ENCODE results near the gene RYR2. TPM values are rescaled to one million over a fixed set of nuclear protein-coding genes. Genes with fewer than 3 reads are reported as not detected.

RYR2 gene
- total and polyA plus RNA-seq, 4 donors: 2.6 to 128 (median 17.7) TPM

GRCh38 chr1:237005674-237006073 lies 36.3 kb upstream of the RYR2 start:
- ATAC-seq (ENCODE audit: low FRiP score): no peak

DNA sequence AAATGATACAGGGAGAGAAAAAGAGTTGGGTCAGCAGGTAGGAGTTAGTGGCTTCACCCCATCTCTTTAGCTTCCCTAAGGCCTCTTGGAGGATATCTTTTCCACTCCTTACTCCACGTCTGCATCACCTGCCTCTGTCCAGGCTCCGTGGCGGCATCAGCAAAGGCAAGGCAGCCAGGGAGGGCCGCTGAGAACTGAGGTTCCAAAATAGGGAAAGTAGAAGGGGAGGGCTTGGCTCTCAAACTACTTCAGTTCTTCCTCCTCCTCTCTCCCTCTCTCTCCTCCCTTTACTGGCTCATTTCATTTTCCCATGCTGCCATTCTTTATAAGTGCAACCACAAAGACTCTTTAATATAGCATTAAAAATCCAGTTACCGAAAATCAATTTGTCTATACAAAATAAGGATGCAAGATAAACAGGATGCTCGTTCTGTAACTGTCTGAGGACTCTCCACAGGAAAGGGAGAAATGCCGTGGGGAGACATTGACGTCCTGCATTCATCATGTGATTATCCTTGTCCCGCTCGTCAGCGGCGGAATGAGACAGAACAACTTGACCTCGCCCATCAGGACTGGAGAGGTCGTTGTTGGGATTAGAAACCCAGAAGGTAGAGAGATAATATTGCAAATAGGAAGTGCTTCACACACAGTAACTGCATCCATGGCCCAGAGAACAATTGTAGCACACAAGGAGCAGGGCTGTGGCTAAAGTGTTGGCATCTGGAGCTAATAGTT lies 34.7 kb upstream of the RYR2 start:
- intact Hi-C loops (cut with DNase I): no loop called here
- DNase-seq (no peak), ATAC-seq (ENCODE audit: low FRiP score) (no peak)
- H3K27ac ChIP-seq (ENCODE audit: low read depth in 1 of 2, low read length in 2 of 2): no peak overlapping the region
- H3K9me3 ChIP-seq (ENCODE audit: control insufficient read depth, low read length): no peaks in the 10 kb centered on the region
- no peaks in the 10 kb centered on the region for H3K36me3 ChIP-seq (ENCODE audit: control insufficient read depth in 1 of 2, insufficient read depth in 2 of 2, low read length in 1 of 2)
- peaks cover 3 to 16% of the 10 kb centered on the region in 2 donors for H3K4me1 ChIP-seq (ENCODE audit: control insufficient read depth in 1 of 2, insufficient read depth in 2 of 2, low read length in 2 of 2)
- H3K27me3 ChIP-seq (ENCODE audit: control insufficient read depth in 1 of 2, insufficient read depth in 2 of 2, low read length in 1 of 2): no peaks in the 10 kb centered on the region
- H3K4me3 ChIP-seq (ENCODE audit: low read length in 2 of 2): no peak overlapping the region
- WGBS, 2 donors: 77 to 79% methylated on average over 14 of the region's 14 CpGs

More at GRCh38 chr1:237005674-237006073, 36.3 kb upstream of the RYR2 start:
- WGBS, 2 donors: 78 to 80% methylated on average over 4 of the region's 4 CpGs
- Histone ChIP-seq H3K4me1 (ENCODE audit: control insufficient read depth in 1 of 2, insufficient read depth in 2 of 2, low read length in 2 of 2) (peaks cover 0 to 7% of the 10 kb centered on the region in 2 donors), H3K27me3 (ENCODE audit: control insufficient read depth in 1 of 2, insufficient read depth in 2 of 2, low read length in 1 of 2) (no peaks in the 10 kb centered on the region), H3K4me3 (ENCODE audit: low read length in 2 of 2) (no peak overlapping the region), H3K36me3 (ENCODE audit: control insufficient read depth in 1 of 2, insufficient read depth in 2 of 2, low read length in 1 of 2) (no peaks in the 10 kb centered on the region), H3K27ac (ENCODE audit: low read depth in 1 of 2, low read length in 2 of 2) (no peak overlapping the region), H3K9me3 (ENCODE audit: control insufficient read depth, low read length) (no peaks in the 10 kb centered on the region)
- intact Hi-C loops (cut with DNase I): no loop called here
- no peak for DNase-seq

DNA sequence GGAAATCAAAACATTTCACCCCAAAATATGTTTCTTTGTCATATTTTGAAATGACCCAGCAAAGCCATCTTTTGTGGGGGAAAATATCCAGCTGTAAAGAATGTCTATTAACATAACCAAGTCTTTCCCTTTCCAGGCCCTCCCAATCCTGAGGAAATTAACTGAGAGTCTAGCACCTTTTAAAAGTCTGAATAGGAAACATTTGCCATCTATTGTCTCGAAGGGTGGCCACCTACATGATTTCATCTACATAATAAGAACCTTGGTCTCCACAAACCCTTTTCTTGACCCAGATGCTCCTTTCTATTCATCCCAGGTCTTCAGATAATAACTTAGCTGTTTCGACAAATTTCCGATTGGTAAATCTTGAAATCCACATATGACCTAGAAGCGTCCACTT lies 32.4 kb upstream of the RYR2 start:
- no peak for ATAC-seq (ENCODE audit: low FRiP score)

DNA sequence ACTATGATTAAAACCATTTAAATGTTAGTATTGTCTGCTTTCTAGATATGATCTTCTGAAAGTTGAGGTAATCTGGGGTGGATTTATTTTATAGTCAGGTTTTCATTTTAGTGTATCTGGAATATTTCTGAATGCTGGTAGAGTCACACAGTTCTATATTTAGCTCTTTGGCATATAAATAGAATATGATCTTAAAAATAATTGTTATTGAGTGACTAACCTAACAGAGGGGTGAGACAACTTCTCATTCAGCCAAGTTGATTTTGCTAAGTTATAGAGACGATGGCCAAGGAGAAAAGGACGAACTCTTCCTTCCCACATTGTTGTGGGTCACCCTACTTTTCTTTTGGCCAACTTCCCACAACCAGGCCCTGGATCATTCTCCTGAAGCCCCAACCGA lies 30.6 kb upstream of the RYR2 start:
- ATAC-seq (ENCODE audit: low FRiP score) (peak; percentile 51), DNase-seq (no peak)
- H3K4me1 ChIP-seq (ENCODE audit: control insufficient read depth in 1 of 2, insufficient read depth in 2 of 2, low read length in 2 of 2): peaks cover 4 to 17% of the 10 kb centered on the region in 2 donors
- H3K9me3 ChIP-seq (ENCODE audit: control insufficient read depth, low read length): no peaks in the 10 kb centered on the region
- no peaks in the 10 kb centered on the region for H3K36me3 ChIP-seq (ENCODE audit: control insufficient read depth in 1 of 2, insufficient read depth in 2 of 2, low read length in 1 of 2)
- peak overlapping the region; percentile 97 to 100 for H3K27ac ChIP-seq (ENCODE audit: low read depth in 1 of 2, low read length in 2 of 2)
- H3K27me3 ChIP-seq (ENCODE audit: control insufficient read depth in 1 of 2, insufficient read depth in 2 of 2, low read length in 1 of 2): no peaks in the 10 kb centered on the region
- H3K4me3 ChIP-seq (ENCODE audit: low read length in 2 of 2): no peak overlapping the region
- 7 to 9% methylated on average over 3 of the region's 3 CpGs for WGBS, 2 donors
- intact Hi-C loops (cut with DNase I): no loop called here

More for the DNA sequence above, 32.4 kb upstream of the RYR2 start:
- Histone ChIP-seq H3K9me3 (ENCODE audit: control insufficient read depth, low read length) (no peaks in the 10 kb centered on the region), H3K4me1 (ENCODE audit: control insufficient read depth in 1 of 2, insufficient read depth in 2 of 2, low read length in 2 of 2) (peaks cover 4 to 17% of the 10 kb centered on the region in 2 donors), H3K36me3 (ENCODE audit: control insufficient read depth in 1 of 2, insufficient read depth in 2 of 2, low read length in 1 of 2) (no peaks in the 10 kb centered on the region), H3K4me3 (ENCODE audit: low read length in 2 of 2) (no peak overlapping the region), H3K27ac (ENCODE audit: low read depth in 1 of 2, low read length in 2 of 2) (peak overlapping the region in 1 of 2 donors; percentile 99), H3K27me3 (ENCODE audit: control insufficient read depth in 1 of 2, insufficient read depth in 2 of 2, low read length in 1 of 2) (no peaks in the 10 kb centered on the region)
- intact Hi-C loops (cut with DNase I): no loop called here
- no peak for DNase-seq
- 94 to 97% methylated on average over 4 of the region's 4 CpGs for WGBS, 2 donors

DNA sequence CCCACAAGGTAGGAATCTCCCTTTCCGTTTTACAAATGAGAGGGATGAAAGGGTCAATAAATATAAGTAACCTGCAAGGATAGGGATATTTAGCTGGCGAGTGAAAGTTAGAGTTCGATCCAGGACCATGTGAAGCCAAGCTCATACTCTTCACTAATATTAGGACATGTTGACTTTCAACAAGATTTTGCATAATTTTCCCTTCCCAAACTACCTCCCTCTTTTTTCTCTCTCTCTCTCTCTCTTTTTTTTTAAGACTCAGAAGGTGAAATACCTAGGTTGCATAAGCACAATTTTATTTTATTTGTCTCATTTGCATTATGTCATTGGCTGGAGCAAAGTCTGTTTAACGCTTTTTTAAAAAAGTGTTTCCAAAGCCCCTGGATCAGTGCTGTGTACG lies 29.6 kb upstream of the RYR2 start:
- ATAC-seq (ENCODE audit: low FRiP score) (no peak), DNase-seq (no peak)
- Histone ChIP-seq H3K9me3 (ENCODE audit: control insufficient read depth, low read length) (no peaks in the 10 kb centered on the region), H3K4me3 (ENCODE audit: low read length in 2 of 2) (no peak overlapping the region), H3K27me3 (ENCODE audit: control insufficient read depth in 1 of 2, insufficient read depth in 2 of 2, low read length in 1 of 2) (no peaks in the 10 kb centered on the region), H3K27ac (ENCODE audit: low read depth in 1 of 2, low read length in 2 of 2) (peak overlapping the region; percentile 97 to 100), H3K4me1 (ENCODE audit: control insufficient read depth in 1 of 2, insufficient read depth in 2 of 2, low read length in 2 of 2) (peaks cover 4 to 17% of the 10 kb centered on the region in 2 donors), H3K36me3 (ENCODE audit: control insufficient read depth in 1 of 2, insufficient read depth in 2 of 2, low read length in 1 of 2) (no peaks in the 10 kb centered on the region)
- WGBS, 2 donors: 37 to 43% methylated on average over 5 of the region's 5 CpGs
- intact Hi-C loops (cut with DNase I): loop anchor here in 1 of 2 donors (2.0 kb wide), 2 partner anchors 18 to 32 kb away; no protein-coding TSS in a partner anchor

DNA sequence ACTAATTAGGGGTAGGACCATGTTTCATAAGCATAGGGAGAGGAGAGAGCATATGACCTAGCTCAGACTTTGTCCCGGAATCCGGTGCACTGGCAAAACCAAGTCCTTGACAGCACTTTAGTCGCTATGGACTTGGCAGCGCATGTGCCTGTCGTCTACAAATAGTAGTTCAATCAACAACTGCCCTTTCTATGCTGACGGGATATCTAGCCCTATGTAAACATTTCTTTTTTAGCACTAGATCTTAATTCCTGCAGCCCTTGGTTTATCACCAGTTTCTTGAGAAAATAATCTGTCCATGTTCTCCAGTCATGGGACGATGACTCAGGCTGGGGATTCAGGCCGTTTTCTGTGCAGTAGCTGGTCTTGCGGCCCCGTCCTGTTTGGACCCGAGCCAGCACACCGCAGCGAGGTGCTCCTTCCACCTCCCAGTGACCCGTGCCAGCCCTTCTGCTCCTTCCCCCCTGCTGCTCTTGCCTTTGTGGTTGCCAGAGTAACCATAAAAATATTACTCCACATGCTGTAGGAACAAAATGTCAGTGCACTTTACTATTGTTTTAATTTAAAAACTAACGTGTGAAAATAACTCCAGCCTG lies 29.1 kb upstream of the RYR2 start:
- intact Hi-C loops (cut with DNase I): loop anchor here in 1 of 2 donors (2.0 kb wide), 2 partner anchors 18 to 32 kb away; no protein-coding TSS in a partner anchor
- Histone ChIP-seq H3K4me1 (ENCODE audit: control insufficient read depth in 1 of 2, insufficient read depth in 2 of 2, low read length in 2 of 2) (peaks cover 4 to 17% of the 10 kb centered on the region in 2 donors), H3K4me3 (ENCODE audit: low read length in 2 of 2) (no peak overlapping the region), H3K27ac (ENCODE audit: low read depth in 1 of 2, low read length in 2 of 2) (peak overlapping the region; percentile 50 to 97), H3K9me3 (ENCODE audit: control insufficient read depth, low read length) (no peaks in the 10 kb centered on the region), H3K27me3 (ENCODE audit: control insufficient read depth in 1 of 2, insufficient read depth in 2 of 2, low read length in 1 of 2) (no peaks in the 10 kb centered on the region), H3K36me3 (ENCODE audit: control insufficient read depth in 1 of 2, insufficient read depth in 2 of 2, low read length in 1 of 2) (no peaks in the 10 kb centered on the region)
- ATAC-seq (ENCODE audit: low FRiP score): peak; percentile 87
- 3 to 6% methylated on average over 15 of the region's 15 CpGs for WGBS, 2 donors
- DNase-seq: peak; percentile 94 to 97

DNA sequence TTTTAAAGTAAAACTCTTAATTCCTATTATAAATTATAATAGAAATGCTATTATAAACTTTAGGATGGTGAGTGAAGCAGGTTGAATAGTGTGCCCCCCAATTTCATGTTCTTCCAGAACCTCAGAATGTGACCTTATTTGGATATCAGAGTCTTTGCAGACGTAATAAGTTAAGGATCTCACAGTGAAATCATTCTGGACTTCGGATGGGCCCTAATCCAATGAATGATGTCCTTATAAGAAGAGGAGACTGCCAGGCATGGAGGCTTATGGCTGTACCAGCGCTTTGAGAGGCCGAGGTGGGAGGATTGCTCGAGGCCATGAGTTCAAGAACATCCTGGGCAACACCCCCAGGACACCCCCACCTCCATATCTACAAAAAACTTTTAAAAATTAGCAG lies 28.4 kb upstream of the RYR2 start:
- peak overlapping the region; percentile 81 to 100 for H3K27ac ChIP-seq (ENCODE audit: low read depth in 1 of 2, low read length in 2 of 2)
- H3K4me1 ChIP-seq (ENCODE audit: control insufficient read depth in 1 of 2, insufficient read depth in 2 of 2, low read length in 2 of 2): peaks cover 4 to 17% of the 10 kb centered on the region in 2 donors
- H3K9me3 ChIP-seq (ENCODE audit: control insufficient read depth, low read length): no peaks in the 10 kb centered on the region
- intact Hi-C loops (cut with DNase I): loop anchor here in 1 of 2 donors (2.0 kb wide), 2 partner anchors 17 to 33 kb away; no protein-coding TSS in a partner anchor
- WGBS, 2 donors: 45 to 54% methylated on average over 5 of the region's 5 CpGs
- H3K27me3 ChIP-seq (ENCODE audit: control insufficient read depth in 1 of 2, insufficient read depth in 2 of 2, low read length in 1 of 2): no peaks in the 10 kb centered on the region
- no peak overlapping the region for H3K4me3 ChIP-seq (ENCODE audit: low read length in 2 of 2)
- H3K36me3 ChIP-seq (ENCODE audit: control insufficient read depth in 1 of 2, insufficient read depth in 2 of 2, low read length in 1 of 2): no peaks in the 10 kb centered on the region
- ATAC-seq (ENCODE audit: low FRiP score): peak; percentile 20
- DNase-seq: no peak

- ATAC-seq (ENCODE audit: low FRiP score) (no peak), DNase-seq (no peak)
- 92 to 93% methylated on average over 1 of the region's 1 CpG for WGBS, 2 donors
- Histone ChIP-seq H3K27me3 (ENCODE audit: control insufficient read depth in 1 of 2, insufficient read depth in 2 of 2, low read length in 1 of 2) (no peaks in the 10 kb centered on the region), H3K36me3 (ENCODE audit: control insufficient read depth in 1 of 2, insufficient read depth in 2 of 2, low read length in 1 of 2) (no peaks in the 10 kb centered on the region), H3K4me1 (ENCODE audit: control insufficient read depth in 1 of 2, insufficient read depth in 2 of 2, low read length in 2 of 2) (peaks cover 4 to 7% of the 10 kb centered on the region in 2 donors), H3K9me3 (ENCODE audit: control insufficient read depth, low read length) (no peaks in the 10 kb centered on the region), H3K27ac (ENCODE audit: low read depth in 1 of 2, low read length in 2 of 2) (peak overlapping the region; percentile 74 to 76), H3K4me3 (ENCODE audit: low read length in 2 of 2) (no peak overlapping the region)
- intact Hi-C loops (cut with DNase I): no loop called here
Observed at GRCh38 chr1:237016626-237017025, 25.4 kb upstream of the RYR2 start.

- ATAC-seq (ENCODE audit: low FRiP score): no peak
Observed at GRCh38 chr1:237018896-237019295, 23.1 kb upstream of the RYR2 start.

More at GRCh38 chr1:237018896-237019295, 23.1 kb upstream of the RYR2 start:
- Histone ChIP-seq H3K4me3 (ENCODE audit: low read length in 2 of 2) (no peak overlapping the region), H3K4me1 (ENCODE audit: control insufficient read depth in 1 of 2, insufficient read depth in 2 of 2, low read length in 2 of 2) (no peaks in the 10 kb centered on the region), H3K27me3 (ENCODE audit: control insufficient read depth in 1 of 2, insufficient read depth in 2 of 2, low read length in 1 of 2) (no peaks in the 10 kb centered on the region), H3K27ac (ENCODE audit: low read depth in 1 of 2, low read length in 2 of 2) (no peak overlapping the region), H3K36me3 (ENCODE audit: control insufficient read depth in 1 of 2, insufficient read depth in 2 of 2, low read length in 1 of 2) (no peaks in the 10 kb centered on the region), H3K9me3 (ENCODE audit: control insufficient read depth, low read length) (no peaks in the 10 kb centered on the region)
- intact Hi-C loops (cut with DNase I): no loop called here
- no peak for DNase-seq
